AG20443 (cell line): ENCODE data around the gene OR10K2.

Source experiments
- DNase-seq: peaks from one replicate; pipeline ENCODE4 v3.0.0; 2012; ENCODE audit warnings: low spot score, mixed read lengths

OR10K2 gene

GRCh38 chr1:158371188-158371953, 54.7 kb downstream of the OR10K2 start:
- no peak for DNase-seq
